Retinal pigment epithelial cell (primary cell): ENCODE measurements around the gene CITED2.

Source experiments
- DNase-seq: peaks from one replicate; pipeline ENCODE4 v3.0.0-alpha.2; 2010; ENCODE audit warnings: low read depth
- H3K4me3 ChIP-seq: 2 replicates; pipeline ENCODE4 v1.5.1; 2011; ENCODE audit warnings: mild to moderate bottlenecking, low read length, control low read depth, moderate library complexity
- TF ChIP-seq, protein P1 (sequence below): conservative IDR thresholded peaks from 2 replicates; pipeline ENCODE4 v1.5.1; 2011; ENCODE audit warnings: low read depth, low read length, control low read depth, inconsistent platforms

The CITED2 gene

GRCh38 chr6:139361211-139361610, 13.2 kb downstream of the CITED2 start:
- TF ChIP-seq, protein P1, sequence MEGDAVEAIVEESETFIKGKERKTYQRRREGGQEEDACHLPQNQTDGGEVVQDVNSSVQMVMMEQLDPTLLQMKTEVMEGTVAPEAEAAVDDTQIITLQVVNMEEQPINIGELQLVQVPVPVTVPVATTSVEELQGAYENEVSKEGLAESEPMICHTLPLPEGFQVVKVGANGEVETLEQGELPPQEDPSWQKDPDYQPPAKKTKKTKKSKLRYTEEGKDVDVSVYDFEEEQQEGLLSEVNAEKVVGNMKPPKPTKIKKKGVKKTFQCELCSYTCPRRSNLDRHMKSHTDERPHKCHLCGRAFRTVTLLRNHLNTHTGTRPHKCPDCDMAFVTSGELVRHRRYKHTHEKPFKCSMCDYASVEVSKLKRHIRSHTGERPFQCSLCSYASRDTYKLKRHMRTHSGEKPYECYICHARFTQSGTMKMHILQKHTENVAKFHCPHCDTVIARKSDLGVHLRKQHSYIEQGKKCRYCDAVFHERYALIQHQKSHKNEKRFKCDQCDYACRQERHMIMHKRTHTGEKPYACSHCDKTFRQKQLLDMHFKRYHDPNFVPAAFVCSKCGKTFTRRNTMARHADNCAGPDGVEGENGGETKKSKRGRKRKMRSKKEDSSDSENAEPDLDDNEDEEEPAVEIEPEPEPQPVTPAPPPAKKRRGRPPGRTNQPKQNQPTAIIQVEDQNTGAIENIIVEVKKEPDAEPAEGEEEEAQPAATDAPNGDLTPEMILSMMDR, result no peak
- no peak overlapping the region for H3K4me3 ChIP-seq
- no peak for DNase-seq

GRCh38 chr6:139356924-139357323, 17.5 kb downstream of the CITED2 start:
- no peak overlapping the region for H3K4me3 ChIP-seq
- DNase-seq, result no peak
- TF ChIP-seq, protein P1, result no peak

DNA sequence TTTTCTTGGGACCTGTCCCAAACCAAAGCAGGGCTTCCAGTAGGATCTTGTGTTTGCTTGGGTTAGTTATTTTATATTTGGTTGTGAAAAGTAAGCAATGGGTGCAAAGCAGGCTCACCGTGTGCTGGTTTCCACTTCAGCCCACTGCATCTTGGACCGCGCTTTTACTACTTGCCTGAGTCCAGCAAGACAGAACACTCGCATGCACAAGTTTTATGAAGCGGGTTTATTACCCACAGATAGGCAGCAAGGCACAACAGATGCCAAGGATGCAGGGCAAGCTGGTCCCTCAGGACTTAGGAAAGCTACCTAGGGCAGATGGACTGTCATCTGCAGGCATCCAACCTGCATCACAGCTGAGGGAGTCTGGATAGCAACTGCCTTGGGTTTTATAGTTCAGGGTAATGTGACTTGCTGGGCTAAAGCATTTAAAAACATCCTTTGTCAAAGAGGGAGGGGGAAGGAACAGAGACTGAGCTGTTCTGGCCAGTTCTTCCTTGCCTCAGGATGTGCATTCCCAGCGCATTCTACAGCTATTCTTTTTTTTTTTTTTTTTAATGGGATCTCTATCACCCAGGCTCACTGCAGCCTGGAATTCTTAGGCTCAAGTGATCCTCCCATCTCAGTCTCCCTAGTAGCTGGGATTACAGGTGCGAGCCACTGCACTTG, 18.5 kb downstream of the CITED2 start:
- TF ChIP-seq, protein P1, result no peak
- DNase-seq, result no peak
- H3K4me3 ChIP-seq, result no peak overlapping the region

GRCh38 chr6:139355172-139355571, 19.3 kb downstream of the CITED2 start:
- no peak overlapping the region for H3K4me3 ChIP-seq
- no peak for DNase-seq
- TF ChIP-seq, protein P1, result no peak

- TF ChIP-seq, protein P1, result no peak
- no peak overlapping the region for H3K4me3 ChIP-seq
- DNase-seq, result no peak
These were observed 20.3 kb downstream of the CITED2 start for GRCh38 chr6:139354189-139354588.

DNA sequence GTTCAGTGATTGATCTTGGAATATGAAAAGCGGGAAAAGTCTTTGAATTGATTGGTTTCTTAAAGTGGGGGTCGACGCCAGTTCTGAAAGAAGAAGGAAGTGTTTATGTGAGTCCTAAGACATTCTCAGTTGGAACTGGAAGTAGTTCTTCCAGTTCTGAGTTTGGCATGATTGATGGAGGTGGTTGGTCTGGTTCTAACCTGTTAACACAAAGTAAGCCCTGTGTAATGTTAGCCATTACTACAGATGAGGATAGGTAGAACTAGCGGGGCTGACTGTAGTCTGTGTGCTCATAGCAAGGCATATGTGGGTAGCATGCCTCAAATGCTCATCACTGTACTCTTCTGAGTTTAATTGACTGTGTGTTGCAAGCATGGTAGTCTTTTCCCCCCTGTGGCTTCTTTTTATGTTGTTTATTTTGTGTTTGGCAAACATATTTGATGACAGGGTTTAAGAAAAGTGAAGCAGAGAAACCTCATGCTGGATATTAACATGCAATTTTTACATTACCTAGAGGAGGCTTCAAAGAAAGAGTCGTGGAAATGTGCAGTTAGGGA, 24.9 kb downstream of the CITED2 start:
- DNase-seq, result no peak
- TF ChIP-seq, protein P1, result no peak

DNA sequence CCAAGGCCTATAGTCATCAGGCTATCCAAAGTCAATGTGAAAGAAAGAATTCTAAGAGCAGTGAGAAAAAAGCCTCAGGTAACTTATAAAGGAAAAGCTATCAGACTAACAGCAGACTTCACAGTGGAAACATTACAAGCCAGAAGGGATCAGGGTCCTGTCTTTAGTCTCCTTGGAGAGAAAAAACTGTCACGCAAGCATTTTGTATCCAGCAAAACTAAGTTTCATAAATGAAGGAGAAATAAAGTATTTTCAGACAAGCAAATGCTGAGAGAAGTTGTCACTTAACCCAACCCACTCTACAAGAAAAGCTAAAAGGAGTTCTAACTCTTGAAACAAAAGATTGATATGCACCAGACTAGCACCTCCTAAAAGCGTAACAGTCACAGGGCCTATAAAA, 28.1 kb downstream of the CITED2 start:
- TF ChIP-seq, protein P1, result no peak
- DNase-seq, result no peak
- H3K4me3 ChIP-seq, result no peak overlapping the region

More for the DNA sequence above, 24.9 kb downstream of the CITED2 start:
- no peak overlapping the region for H3K4me3 ChIP-seq
